Osteoblast (primary cell): ENCODE measurements around the gene PGS1. TPM values are rescaled to one million over a fixed set of nuclear protein-coding genes. Genes with fewer than 3 reads are reported as not detected.
A peak's percentile ranks its signal among the peaks of the same experiment; 100 is the strongest.

Experiments
- DNase-seq: peaks from one replicate; pipeline ENCODE4 v3.0.0; 2011; ENCODE audit warnings: low spot score, mixed read lengths; ENCODE audit not compliant: insufficient read length; ENCODE audit errors: missing footprints
- H2AFZ ChIP-seq: 2 replicates; pipeline ENCODE4 v1.6.0; 2011; ENCODE audit warnings: mild to moderate bottlenecking, low read length
- H3K27ac ChIP-seq: 2 replicates; pipeline ENCODE4 v1.5.1; 2011; ENCODE audit warnings: mild to moderate bottlenecking, low read depth, low read length, moderate library complexity
- H3K27me3 ChIP-seq: 2 replicates; pipeline ENCODE4 v1.6.0; 2012; ENCODE audit warnings: mild to moderate bottlenecking, control low read depth, inconsistent platforms, low read length, moderate library complexity; ENCODE audit not compliant: insufficient read depth
- H3K36me3 ChIP-seq: 2 replicates; pipeline ENCODE4 v1.5.1; 2011; ENCODE audit warnings: mild to moderate bottlenecking, low read length, control low read depth, moderate library complexity; ENCODE audit not compliant: insufficient read depth
- H3K4me1 ChIP-seq: 2 replicates; pipeline ENCODE4 v1.5.1; 2011; ENCODE audit warnings: mild to moderate bottlenecking, low read length, control low read depth, moderate library complexity; ENCODE audit not compliant: insufficient read depth
- H3K4me2 ChIP-seq: 2 replicates; pipeline ENCODE4 v1.6.0; 2011; ENCODE audit warnings: mild to moderate bottlenecking, low read length; ENCODE audit not compliant: insufficient read depth
- H3K4me3 ChIP-seq: fragments of 200-600 bp; sonication (generic); 3 replicates; pipeline ENCODE4 v1.5.1; 2012; ENCODE audit warnings: mild to moderate bottlenecking, low read length, inconsistent platforms; ENCODE audit not compliant: insufficient read depth
- H3K79me2 ChIP-seq: 2 replicates; pipeline ENCODE4 v1.6.0; 2012; ENCODE audit warnings: mild to moderate bottlenecking, low read length, control low read depth, inconsistent platforms; ENCODE audit not compliant: insufficient read depth
- H3K9me3 ChIP-seq: 2 replicates; pipeline ENCODE4 v1.5.1; 2011; ENCODE audit warnings: low read depth, low read length, control low read depth
- H4K20me1 ChIP-seq: 2 replicates; pipeline ENCODE4 v1.6.0; 2012; ENCODE audit warnings: mild to moderate bottlenecking, low read length, control low read depth; ENCODE audit not compliant: insufficient read depth
- total RNA-seq: library from RNA; depleted of rRNA; stranded (reverse); fragments of >200 nt; gene quantifications from 2 replicates; pipeline ENCODE4 v1.2.3, GENCODE V29; 2012
- TF ChIP-seq, protein P1 (sequence below): IDR thresholded peaks from 2 replicates; pipeline ENCODE4 v1.5.1; 2011; ENCODE audit warnings: mild to moderate bottlenecking, low read depth, low read length, moderate library complexity; ENCODE audit errors: extremely low read depth

PGS1 gene
- total RNA-seq, 1 donor: 34.4 TPM

DNA sequence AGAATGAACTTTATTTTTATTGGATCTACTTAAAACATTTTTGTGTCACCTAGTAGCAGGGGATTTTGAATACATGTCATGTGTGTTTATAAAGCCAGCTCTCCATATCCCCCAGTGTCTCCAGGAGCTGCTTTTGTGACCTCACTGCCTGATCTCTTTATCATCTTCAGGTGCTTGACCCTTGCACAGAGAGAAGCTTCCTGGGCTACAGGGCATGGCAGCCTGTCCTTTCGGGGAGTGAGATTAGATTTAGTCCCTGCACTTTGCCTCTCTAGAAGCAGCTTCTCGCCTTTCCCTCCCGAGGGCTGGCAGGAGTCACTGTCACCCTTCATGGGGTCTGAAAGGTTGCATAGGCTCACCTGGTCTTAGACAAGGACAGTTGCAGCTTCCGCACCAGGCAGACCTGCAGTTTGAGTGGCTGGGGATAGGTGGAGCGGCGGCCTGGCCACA lies 42.7 kb downstream of the PGS1 start:
- H3K4me1 ChIP-seq: peaks cover 23% of the 10 kb centered on the region
- no peak for DNase-seq
- peaks cover 14% of the 10 kb centered on the region for H4K20me1 ChIP-seq

DNA sequence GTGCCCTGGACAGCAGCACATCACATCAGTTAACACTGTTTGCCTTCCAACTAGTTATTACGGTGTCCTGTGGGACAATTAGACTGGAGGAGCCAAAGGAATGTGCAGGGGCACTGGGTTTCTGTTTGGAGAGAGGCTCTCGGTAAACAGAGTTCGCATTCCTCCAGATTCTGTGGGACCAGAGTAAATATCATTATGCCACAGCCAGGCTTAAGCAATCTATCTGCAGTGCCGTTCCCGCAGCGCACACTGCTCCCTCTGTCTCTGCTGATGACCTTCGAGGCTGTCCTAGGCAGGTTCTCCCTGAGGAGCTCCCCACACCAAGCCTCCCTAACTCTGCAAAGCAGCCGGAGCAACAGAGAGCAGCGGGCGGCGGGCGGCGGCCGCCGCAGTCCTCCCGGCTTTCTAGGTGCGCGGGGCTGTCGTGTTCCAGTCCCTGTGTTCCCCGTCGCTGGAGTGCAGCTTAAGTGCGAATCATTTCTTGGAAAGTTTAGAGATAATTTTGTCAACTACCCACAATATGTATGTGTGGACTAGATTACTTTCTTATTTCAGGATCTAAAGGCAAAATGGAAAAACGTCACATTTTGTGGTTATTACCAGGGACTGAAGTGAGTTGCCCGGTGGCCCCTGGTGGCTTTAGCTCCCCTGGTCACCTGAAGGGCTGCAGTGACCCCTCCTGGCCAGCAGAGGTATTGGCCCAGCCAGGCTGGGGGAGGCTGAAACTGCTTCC lies 43.3 kb downstream of the PGS1 start:
- H3K79me2 ChIP-seq: peaks cover 16% of the 10 kb centered on the region
- peak overlapping the region; percentile 32 for H3K4me2 ChIP-seq
- peak; percentile 94 for DNase-seq
- H3K4me3 ChIP-seq: no peak overlapping the region
- H2AFZ ChIP-seq: no peak overlapping the region
- peaks cover 57% of the 10 kb centered on the region for H3K36me3 ChIP-seq
- peaks cover 17% of the 10 kb centered on the region for H3K4me1 ChIP-seq
- peaks cover 14% of the 10 kb centered on the region for H4K20me1 ChIP-seq
- no peaks in the 10 kb centered on the region for H3K27me3 ChIP-seq
- TF ChIP-seq, protein P1, sequence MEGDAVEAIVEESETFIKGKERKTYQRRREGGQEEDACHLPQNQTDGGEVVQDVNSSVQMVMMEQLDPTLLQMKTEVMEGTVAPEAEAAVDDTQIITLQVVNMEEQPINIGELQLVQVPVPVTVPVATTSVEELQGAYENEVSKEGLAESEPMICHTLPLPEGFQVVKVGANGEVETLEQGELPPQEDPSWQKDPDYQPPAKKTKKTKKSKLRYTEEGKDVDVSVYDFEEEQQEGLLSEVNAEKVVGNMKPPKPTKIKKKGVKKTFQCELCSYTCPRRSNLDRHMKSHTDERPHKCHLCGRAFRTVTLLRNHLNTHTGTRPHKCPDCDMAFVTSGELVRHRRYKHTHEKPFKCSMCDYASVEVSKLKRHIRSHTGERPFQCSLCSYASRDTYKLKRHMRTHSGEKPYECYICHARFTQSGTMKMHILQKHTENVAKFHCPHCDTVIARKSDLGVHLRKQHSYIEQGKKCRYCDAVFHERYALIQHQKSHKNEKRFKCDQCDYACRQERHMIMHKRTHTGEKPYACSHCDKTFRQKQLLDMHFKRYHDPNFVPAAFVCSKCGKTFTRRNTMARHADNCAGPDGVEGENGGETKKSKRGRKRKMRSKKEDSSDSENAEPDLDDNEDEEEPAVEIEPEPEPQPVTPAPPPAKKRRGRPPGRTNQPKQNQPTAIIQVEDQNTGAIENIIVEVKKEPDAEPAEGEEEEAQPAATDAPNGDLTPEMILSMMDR: peak; percentile 97
- H3K9me3 ChIP-seq: no peaks in the 10 kb centered on the region
- H3K27ac ChIP-seq: peak overlapping the region; percentile 15

More for the DNA sequence above, 42.7 kb downstream of the PGS1 start:
- no peaks in the 10 kb centered on the region for H3K9me3 ChIP-seq
- no peak overlapping the region for H2AFZ ChIP-seq
- H3K79me2 ChIP-seq: peaks cover 16% of the 10 kb centered on the region
- peak overlapping the region; percentile 32 for H3K4me2 ChIP-seq
- H3K27me3 ChIP-seq: no peaks in the 10 kb centered on the region
- H3K4me3 ChIP-seq: no peak overlapping the region
- no peak overlapping the region for H3K27ac ChIP-seq
- TF ChIP-seq, protein P1: no peak
- H3K36me3 ChIP-seq: peaks cover 51% of the 10 kb centered on the region

DNA sequence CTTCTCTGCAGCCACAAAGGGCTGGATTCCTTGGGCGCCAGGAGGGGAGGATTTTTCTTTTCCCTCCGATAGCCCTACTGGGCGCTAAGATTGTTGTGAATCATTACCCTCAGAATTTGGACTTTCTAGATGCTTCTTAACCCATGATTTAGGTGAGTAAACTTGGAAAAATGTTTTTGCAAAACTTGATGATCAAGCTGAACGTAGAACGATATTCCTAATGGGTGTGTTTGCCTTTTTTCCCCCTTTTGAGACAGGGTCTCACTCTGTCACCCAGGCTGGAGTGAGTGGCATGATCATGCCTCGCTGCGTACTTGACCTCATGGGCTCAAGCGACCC lies 43.8 kb downstream of the PGS1 start:
- Histone ChIP-seq H3K9me3 (no peaks in the 10 kb centered on the region), H3K27me3 (no peaks in the 10 kb centered on the region), H3K79me2 (peaks cover 16% of the 10 kb centered on the region), H4K20me1 (peaks cover 14% of the 10 kb centered on the region), H3K4me2 (no peak overlapping the region), H2AFZ (no peak overlapping the region), H3K4me3 (no peak overlapping the region), H3K4me1 (peaks cover 11% of the 10 kb centered on the region), H3K36me3 (peaks cover 63% of the 10 kb centered on the region), H3K27ac (no peak overlapping the region)
- TF ChIP-seq, protein P1: no peak
- DNase-seq: no peak

DNA sequence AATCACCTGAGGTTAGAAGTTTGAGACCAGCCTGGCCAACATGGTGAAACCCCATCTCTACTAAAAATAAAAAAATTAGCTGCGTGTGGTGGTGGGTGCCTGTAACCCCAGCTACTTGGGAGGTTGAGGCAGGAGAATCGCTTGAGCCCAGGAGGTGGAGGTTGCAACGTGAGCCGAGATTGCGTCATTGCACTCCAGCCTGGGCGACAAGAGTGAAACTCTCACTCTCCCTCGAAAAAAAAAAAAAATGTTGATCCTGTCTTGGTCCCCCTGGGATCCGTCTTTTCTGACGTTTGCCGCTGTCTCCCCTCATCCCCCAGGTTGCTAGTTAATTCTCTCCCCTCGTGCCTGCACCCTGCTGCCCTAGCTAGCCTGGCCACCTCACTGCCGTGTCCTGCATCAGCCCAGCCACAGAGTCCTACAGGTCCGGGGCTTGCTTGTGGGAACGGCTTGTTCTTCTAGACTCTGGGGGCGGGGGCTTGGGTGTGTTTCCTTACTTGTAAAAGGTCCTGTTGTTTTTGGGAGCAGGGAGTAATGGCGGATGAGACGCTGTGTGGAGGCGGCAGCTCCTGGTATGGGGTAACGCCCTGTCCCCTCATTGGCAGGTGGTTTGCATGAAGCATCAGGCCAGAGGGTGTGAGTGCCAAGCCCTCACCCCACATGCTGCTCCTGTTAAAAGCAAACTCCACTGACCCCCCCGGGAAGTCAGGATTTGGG lies 44.6 kb downstream of the PGS1 start:
- Histone ChIP-seq H3K36me3 (peaks cover 63% of the 10 kb centered on the region), H3K4me1 (peaks cover 8% of the 10 kb centered on the region), H3K27me3 (no peaks in the 10 kb centered on the region), H3K4me3 (no peak overlapping the region), H2AFZ (no peak overlapping the region), H3K4me2 (no peak overlapping the region), H3K9me3 (no peaks in the 10 kb centered on the region), H3K27ac (no peak overlapping the region), H3K79me2 (peaks cover 12% of the 10 kb centered on the region), H4K20me1 (peaks cover 14% of the 10 kb centered on the region)
- TF ChIP-seq, protein P1: no peak
- DNase-seq: no peak
